HepG2 (cell line): ENCODE data around the gene CFAP69.

Experiments
- ADNP ChIP-seq: sonication (generic); formaldehyde crosslinking; IDR thresholded peaks from 2 replicates; pipeline ENCODE4 v1.4.0; 2020; ENCODE audit warnings: missing genetic modification reagents
- ISX ChIP-seq: sonication (generic); formaldehyde crosslinking; conservative IDR thresholded peaks from 2 replicates; pipeline ENCODE4 v1.5.0; 2020; ENCODE audit warnings: missing genetic modification reagents
- RAD51 ChIP-seq: fragments of 450-650 bp; IDR thresholded peaks from 2 replicates; pipeline ENCODE4 v1.6.1; 2016; ENCODE audit warnings: borderline replicate concordance
- SETDB1 ChIP-seq: sonication (generic); formaldehyde crosslinking; IDR thresholded peaks from 2 replicates; pipeline ENCODE4 v1.5.1; 2020; ENCODE audit warnings: missing genetic modification reagents, mild to moderate bottlenecking, borderline replicate concordance
- U2AF1 ChIP-seq: fragments of 200-400 bp; formaldehyde crosslinking; optimal IDR thresholded peaks from 2 replicates; pipeline ENCODE3; 2017; ENCODE audit warnings: mild to moderate bottlenecking, low read depth, low read length
- ZNF138 ChIP-seq: sonication (generic); formaldehyde crosslinking; IDR thresholded peaks from 2 replicates; pipeline ENCODE4 v1.5.0; 2020; ENCODE audit warnings: mild to moderate bottlenecking, low read depth, missing genetic modification reagents
- ZNF562 ChIP-seq: sonication (generic); formaldehyde crosslinking; IDR thresholded peaks from 2 replicates; pipeline ENCODE4 v1.8.0; 2022; ENCODE audit warnings: missing genetic modification reagents, borderline replicate concordance
- TF ChIP-seq, protein P1 (sequence below): sonication (generic); formaldehyde crosslinking; IDR thresholded peaks from 2 replicates; pipeline ENCODE4 v1.5.0; 2020; ENCODE audit warnings: mild to moderate bottlenecking, missing genetic modification reagents, moderate library complexity

DNA sequence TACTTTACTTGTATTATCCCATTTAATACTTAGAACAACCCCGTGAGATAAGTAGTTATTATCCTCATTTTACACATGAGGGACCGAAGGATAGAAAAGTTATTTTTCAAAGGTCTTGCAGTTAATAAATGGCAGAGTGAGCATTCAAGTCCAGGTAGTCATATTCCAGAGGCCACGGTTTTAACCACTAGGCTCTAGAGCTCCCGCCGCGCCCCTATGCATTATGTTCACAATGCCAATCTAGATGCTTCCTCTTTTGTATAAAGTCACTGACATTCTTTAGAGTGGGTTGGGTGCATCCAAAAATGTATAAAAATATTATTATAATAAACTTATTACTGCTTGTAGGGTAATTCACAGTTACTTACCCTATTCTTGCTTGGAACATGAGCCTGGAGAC, 11.4 kb upstream of the CFAP69 start:
- TF ChIP-seq U2AF1: no peak
- TF ChIP-seq, protein P1, sequence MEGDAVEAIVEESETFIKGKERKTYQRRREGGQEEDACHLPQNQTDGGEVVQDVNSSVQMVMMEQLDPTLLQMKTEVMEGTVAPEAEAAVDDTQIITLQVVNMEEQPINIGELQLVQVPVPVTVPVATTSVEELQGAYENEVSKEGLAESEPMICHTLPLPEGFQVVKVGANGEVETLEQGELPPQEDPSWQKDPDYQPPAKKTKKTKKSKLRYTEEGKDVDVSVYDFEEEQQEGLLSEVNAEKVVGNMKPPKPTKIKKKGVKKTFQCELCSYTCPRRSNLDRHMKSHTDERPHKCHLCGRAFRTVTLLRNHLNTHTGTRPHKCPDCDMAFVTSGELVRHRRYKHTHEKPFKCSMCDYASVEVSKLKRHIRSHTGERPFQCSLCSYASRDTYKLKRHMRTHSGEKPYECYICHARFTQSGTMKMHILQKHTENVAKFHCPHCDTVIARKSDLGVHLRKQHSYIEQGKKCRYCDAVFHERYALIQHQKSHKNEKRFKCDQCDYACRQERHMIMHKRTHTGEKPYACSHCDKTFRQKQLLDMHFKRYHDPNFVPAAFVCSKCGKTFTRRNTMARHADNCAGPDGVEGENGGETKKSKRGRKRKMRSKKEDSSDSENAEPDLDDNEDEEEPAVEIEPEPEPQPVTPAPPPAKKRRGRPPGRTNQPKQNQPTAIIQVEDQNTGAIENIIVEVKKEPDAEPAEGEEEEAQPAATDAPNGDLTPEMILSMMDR (CRISPR knock-in tag): no peak
- no peak for TF ChIP-seq RAD51
- TF ChIP-seq ZNF562 (CRISPR knock-in tag): no peak
- no peak for TF ChIP-seq ISX
- TF ChIP-seq ADNP (CRISPR knock-in tag): no peak
- no peak for TF ChIP-seq SETDB1
- TF ChIP-seq ZNF138 (CRISPR knock-in tag): no peak
